ENCODE results near the gene UBE2Q1.

- TF ChIP-seq POLR2A (IDR thresholded peaks at IDR 0.05; ENCODE audit: low read depth, low read length) (no peak; the same call in 1 of the 2 replicates), POLR2AphosphoS5 (IDR thresholded peaks at IDR 0.05; ENCODE audit: low read depth, low read length) (no peak), TAF1 (IDR thresholded peaks at IDR 0.05; ENCODE audit: borderline replicate concordance, low read depth, low read length) (no peak)
Measured at GRCh38 chr1:154553056-154554030, 5.1 kb downstream of the UBE2Q1 start.

Data from GM12892 (cell line).